GM12873 (cell line): ENCODE results near the gene CAPN2.

ENCODE experiments used
- CTCF ChIP-seq: IDR thresholded peaks from 2 replicates; pipeline ENCODE4 v1.5.1; 2012; ENCODE audit warnings: low read depth, mild to moderate bottlenecking, moderate library complexity, low read length, control low read depth; ENCODE audit not compliant: insufficient read depth; ENCODE audit errors: missing control alignments

CAPN2 gene

GRCh38 chr1:223774134-223774814 lies 61.9 kb downstream of the CAPN2 start:
- no peak for TF ChIP-seq CTCF

GRCh38 chr1:223775054-223775453 lies 62.7 kb downstream of the CAPN2 start:
- no peak for TF ChIP-seq CTCF

GRCh38 chr1:223775711-223776074 lies 63.4 kb downstream of the CAPN2 start:
- no peak for TF ChIP-seq CTCF

- TF ChIP-seq CTCF: no peak
Observed at GRCh38 chr1:223776075-223776814, 63.9 kb downstream of the CAPN2 start.

GRCh38 chr1:223776826-223777454 lies 64.6 kb downstream of the CAPN2 start:
- TF ChIP-seq CTCF: no peak

GRCh38 chr1:223780318-223780717 lies 68.0 kb downstream of the CAPN2 start:
- no peak for TF ChIP-seq CTCF

GRCh38 chr1:223780949-223781348 lies 68.6 kb downstream of the CAPN2 start:
- no peak for TF ChIP-seq CTCF
